ENCODE results near the gene AR. TPM values are rescaled to one million over a fixed set of nuclear protein-coding genes. Genes with fewer than 3 reads are reported as not detected.
"Not testable (repeated sequence)": the region's sequence is repeated elsewhere in the genome, so short reads cannot be mapped to it uniquely, and the experiment has no call there.

Gene AR
- total RNA-seq, 1 donor from 2014 or later: 20.2 TPM

DNA sequence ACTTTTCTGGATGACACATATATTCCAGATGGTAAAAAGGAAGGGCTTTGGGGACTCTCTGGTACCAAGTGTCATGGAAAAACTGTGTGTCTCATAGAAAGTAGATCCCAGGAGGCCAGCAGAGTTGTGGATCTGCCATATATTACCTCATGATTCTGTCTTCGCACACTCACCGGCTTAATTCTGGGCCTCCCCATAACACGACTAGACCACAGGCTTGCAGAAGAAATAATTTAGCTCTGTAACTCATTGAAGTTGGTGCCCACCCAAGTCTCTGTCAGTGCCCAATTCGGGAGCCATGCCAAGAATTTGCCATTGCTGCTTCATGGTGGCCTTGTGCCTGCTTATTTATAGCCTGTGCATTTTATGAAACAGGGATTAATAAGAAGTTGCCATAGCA, 104.5 kb downstream of the AR start:
- DNase-seq (ENCODE audit: low spot score): no peak
- no peaks in the 10 kb centered on the region for H3K4me1 Mint-ChIP-seq (ENCODE audit: unreplicated experiment)
- H3K9me3 Mint-ChIP-seq (ENCODE audit: unreplicated experiment): no peaks in the 10 kb centered on the region
- TF ChIP-seq, protein P1, sequence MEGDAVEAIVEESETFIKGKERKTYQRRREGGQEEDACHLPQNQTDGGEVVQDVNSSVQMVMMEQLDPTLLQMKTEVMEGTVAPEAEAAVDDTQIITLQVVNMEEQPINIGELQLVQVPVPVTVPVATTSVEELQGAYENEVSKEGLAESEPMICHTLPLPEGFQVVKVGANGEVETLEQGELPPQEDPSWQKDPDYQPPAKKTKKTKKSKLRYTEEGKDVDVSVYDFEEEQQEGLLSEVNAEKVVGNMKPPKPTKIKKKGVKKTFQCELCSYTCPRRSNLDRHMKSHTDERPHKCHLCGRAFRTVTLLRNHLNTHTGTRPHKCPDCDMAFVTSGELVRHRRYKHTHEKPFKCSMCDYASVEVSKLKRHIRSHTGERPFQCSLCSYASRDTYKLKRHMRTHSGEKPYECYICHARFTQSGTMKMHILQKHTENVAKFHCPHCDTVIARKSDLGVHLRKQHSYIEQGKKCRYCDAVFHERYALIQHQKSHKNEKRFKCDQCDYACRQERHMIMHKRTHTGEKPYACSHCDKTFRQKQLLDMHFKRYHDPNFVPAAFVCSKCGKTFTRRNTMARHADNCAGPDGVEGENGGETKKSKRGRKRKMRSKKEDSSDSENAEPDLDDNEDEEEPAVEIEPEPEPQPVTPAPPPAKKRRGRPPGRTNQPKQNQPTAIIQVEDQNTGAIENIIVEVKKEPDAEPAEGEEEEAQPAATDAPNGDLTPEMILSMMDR (IDR thresholded peaks at IDR 0.05; ENCODE audit: unreplicated experiment): no peak
- no peak overlapping the region for H3K4me3 Mint-ChIP-seq (ENCODE audit: unreplicated experiment)
- no peak overlapping the region for H3K27ac Mint-ChIP-seq (ENCODE audit: unreplicated experiment)
- H3K27me3 Mint-ChIP-seq (ENCODE audit: unreplicated experiment): peaks cover 4% of the 10 kb centered on the region
- peaks cover 17% of the 10 kb centered on the region for H3K36me3 Mint-ChIP-seq (ENCODE audit: low read depth, unreplicated experiment)

DNA sequence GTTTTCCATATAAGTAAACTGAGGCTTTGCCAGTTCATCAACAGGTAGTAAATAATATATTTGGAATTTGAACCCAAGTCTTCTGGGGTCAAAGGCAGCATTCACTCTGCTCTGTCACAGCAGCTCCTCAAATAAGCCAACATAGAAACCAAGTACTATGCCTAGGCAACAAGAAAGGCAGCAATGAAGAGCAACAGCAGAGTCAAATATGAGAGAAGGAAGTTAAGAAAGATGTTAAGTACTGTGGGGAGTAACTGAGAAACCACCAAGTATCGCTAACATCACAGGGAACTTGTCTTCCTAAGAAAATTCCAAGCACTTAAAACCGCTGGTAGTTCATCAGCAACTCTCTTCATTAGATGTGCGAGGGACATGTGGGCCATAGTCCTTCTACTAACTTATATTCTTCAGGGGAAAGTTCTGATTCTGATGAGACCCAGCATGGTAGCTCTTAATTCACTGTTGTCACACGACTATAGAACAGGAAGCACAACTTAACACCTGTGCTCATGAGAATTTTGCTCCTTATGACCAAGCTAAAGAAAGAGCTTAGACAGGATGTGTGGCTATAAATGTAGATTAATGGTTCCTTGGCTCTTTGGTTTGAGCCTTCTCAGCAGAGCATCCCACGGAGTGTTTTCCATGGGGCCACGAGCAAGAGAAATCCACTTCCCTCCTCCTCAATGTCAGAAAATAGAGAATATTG, 107.8 kb downstream of the AR start:
- no peak overlapping the region for H3K4me3 Mint-ChIP-seq (ENCODE audit: unreplicated experiment)
- H3K4me1 Mint-ChIP-seq (ENCODE audit: unreplicated experiment): no peaks in the 10 kb centered on the region
- H3K36me3 Mint-ChIP-seq (ENCODE audit: low read depth, unreplicated experiment): peaks cover 8% of the 10 kb centered on the region
- no peak overlapping the region for H3K27ac Mint-ChIP-seq (ENCODE audit: unreplicated experiment)
- TF ChIP-seq, protein P1 (IDR thresholded peaks at IDR 0.05; ENCODE audit: unreplicated experiment): no peak
- no peak for DNase-seq (ENCODE audit: low spot score)
- H3K27me3 Mint-ChIP-seq (ENCODE audit: unreplicated experiment): peaks cover 1% of the 10 kb centered on the region
- H3K9me3 Mint-ChIP-seq (ENCODE audit: unreplicated experiment): no peaks in the 10 kb centered on the region

- no peak for DNase-seq (ENCODE audit: low spot score)
- TF ChIP-seq, protein P1 (IDR thresholded peaks at IDR 0.05; ENCODE audit: unreplicated experiment): no peak
- Mint-ChIP-seq H3K4me3 (ENCODE audit: unreplicated experiment) (no peak overlapping the region), H3K4me1 (ENCODE audit: unreplicated experiment) (no peaks in the 10 kb centered on the region), H3K9me3 (ENCODE audit: unreplicated experiment) (no peaks in the 10 kb centered on the region), H3K27ac (ENCODE audit: unreplicated experiment) (no peak overlapping the region), H3K27me3 (ENCODE audit: unreplicated experiment) (peaks cover 1% of the 10 kb centered on the region), H3K36me3 (ENCODE audit: low read depth, unreplicated experiment) (peaks cover 14% of the 10 kb centered on the region)
Measured at GRCh38 chrX:67652543-67652942, 108.7 kb downstream of the AR start.

DNA sequence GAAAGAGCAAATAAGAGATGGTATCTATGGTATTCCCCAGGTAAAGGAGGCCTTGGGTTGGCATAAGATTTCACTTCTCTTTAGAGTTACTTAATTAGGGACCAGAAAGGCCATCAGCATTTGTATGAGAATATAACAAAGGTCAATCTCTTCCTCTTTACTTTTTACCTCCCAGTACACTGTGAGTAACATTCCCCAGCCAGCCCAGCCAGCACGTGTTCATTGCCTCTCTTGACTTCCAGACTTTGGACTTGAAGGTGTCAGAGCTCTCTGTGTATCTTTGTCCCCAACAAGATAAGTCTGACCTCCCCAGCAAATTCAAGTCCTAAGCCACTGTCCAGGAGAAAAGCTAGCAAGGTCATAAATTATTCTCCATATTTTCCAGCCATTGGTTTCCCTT, 110.5 kb downstream of the AR start:
- no peak for DNase-seq (ENCODE audit: low spot score)
- no peak overlapping the region for H3K4me3 Mint-ChIP-seq (ENCODE audit: unreplicated experiment)
- no peaks in the 10 kb centered on the region for H3K9me3 Mint-ChIP-seq (ENCODE audit: unreplicated experiment)
- H3K27ac Mint-ChIP-seq (ENCODE audit: unreplicated experiment): no peak overlapping the region
- TF ChIP-seq, protein P1 (IDR thresholded peaks at IDR 0.05; ENCODE audit: unreplicated experiment): no peak
- H3K27me3 Mint-ChIP-seq (ENCODE audit: unreplicated experiment): peaks cover 1% of the 10 kb centered on the region
- H3K4me1 Mint-ChIP-seq (ENCODE audit: unreplicated experiment): no peaks in the 10 kb centered on the region
- H3K36me3 Mint-ChIP-seq (ENCODE audit: low read depth, unreplicated experiment): peaks cover 25% of the 10 kb centered on the region

GRCh38 chrX:67665583-67665982, 121.8 kb downstream of the AR start:
- no peak for DNase-seq (ENCODE audit: low spot score)
- H3K36me3 Mint-ChIP-seq (ENCODE audit: low read depth, unreplicated experiment): peaks cover 12% of the 10 kb centered on the region
- no peaks in the 10 kb centered on the region for H3K9me3 Mint-ChIP-seq (ENCODE audit: unreplicated experiment)
- H3K4me1 Mint-ChIP-seq (ENCODE audit: unreplicated experiment): no peaks in the 10 kb centered on the region
- H3K27me3 Mint-ChIP-seq (ENCODE audit: unreplicated experiment): peaks cover 3% of the 10 kb centered on the region
- TF ChIP-seq, protein P1 (IDR thresholded peaks at IDR 0.05; ENCODE audit: unreplicated experiment): no peak
- H3K27ac Mint-ChIP-seq (ENCODE audit: unreplicated experiment): no peak overlapping the region
- H3K4me3 Mint-ChIP-seq (ENCODE audit: unreplicated experiment): no peak overlapping the region

DNA sequence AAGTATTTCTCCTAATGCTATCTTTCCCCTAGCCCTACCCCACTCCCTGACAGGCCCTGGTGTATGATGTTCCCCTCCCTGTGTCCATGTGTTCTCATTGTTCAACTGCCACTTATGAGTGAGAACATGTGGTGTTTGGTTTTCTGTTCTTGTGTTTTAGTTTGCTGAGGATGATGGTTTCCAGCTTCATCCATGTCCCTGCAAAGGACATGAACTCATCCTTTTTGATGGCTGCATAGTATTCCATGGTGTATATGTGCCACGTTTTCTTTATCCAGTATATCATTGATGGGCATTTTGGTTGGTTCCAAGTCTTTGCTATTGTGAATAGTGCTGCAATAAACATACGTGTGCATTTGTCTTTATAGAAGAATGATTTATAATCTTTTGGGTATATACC, 126.9 kb downstream of the AR start:
- DNase-seq (ENCODE audit: low spot score); H3K36me3 Mint-ChIP-seq (ENCODE audit: low read depth, unreplicated experiment); H3K4me1 Mint-ChIP-seq (ENCODE audit: unreplicated experiment); H3K9me3 Mint-ChIP-seq (ENCODE audit: unreplicated experiment); H3K27me3 Mint-ChIP-seq (ENCODE audit: unreplicated experiment); H3K27ac Mint-ChIP-seq (ENCODE audit: unreplicated experiment); H3K4me3 Mint-ChIP-seq (ENCODE audit: unreplicated experiment): not testable (repeated sequence)

Data from endothelial cell (in vitro differentiated cells).